ENCODE results near the gene PLXDC2.
A peak's percentile ranks its signal among the peaks of the same experiment; 100 is the strongest.
"Not testable (repeated sequence)": the region's sequence is repeated elsewhere in the genome, so short reads cannot be mapped to it uniquely, and the experiment has no call there.

PLXDC2 gene

GRCh38 chr10:20133669-20134189 lies 317.5 kb downstream of the PLXDC2 start:
- no peak for FAIRE-seq

GRCh38 chr10:20142311-20142710 lies 326.1 kb downstream of the PLXDC2 start:
- FAIRE-seq, result no peak

- no peak for FAIRE-seq
Measured at GRCh38 chr10:20144268-20144667, 328.0 kb downstream of the PLXDC2 start.

- FAIRE-seq, result no peak
Measured at GRCh38 chr10:20146004-20146403, 329.8 kb downstream of the PLXDC2 start.

GRCh38 chr10:20147684-20148083 lies 331.5 kb downstream of the PLXDC2 start:
- FAIRE-seq, result no peak

- no peak for FAIRE-seq
Measured at GRCh38 chr10:20156511-20156910, 340.3 kb downstream of the PLXDC2 start.

- FAIRE-seq, result no peak
Measured at GRCh38 chr10:20157314-20157713, 341.1 kb downstream of the PLXDC2 start.

- no peak for FAIRE-seq
Measured at GRCh38 chr10:20158086-20158485, 341.9 kb downstream of the PLXDC2 start.

GRCh38 chr10:20162123-20162522 lies 345.9 kb downstream of the PLXDC2 start:
- FAIRE-seq, result no peak

GRCh38 chr10:20166096-20166675 lies 350.0 kb downstream of the PLXDC2 start:
- FAIRE-seq, result no peak

- peak; percentile 25 for FAIRE-seq
Measured at GRCh38 chr10:20170661-20171060, 354.4 kb downstream of the PLXDC2 start.

GRCh38 chr10:20173046-20173445 lies 356.8 kb downstream of the PLXDC2 start:
- FAIRE-seq, result no peak

- FAIRE-seq, result no peak
Measured at GRCh38 chr10:20175719-20176118, 359.5 kb downstream of the PLXDC2 start.

GRCh38 chr10:20180766-20181165 lies 364.5 kb downstream of the PLXDC2 start:
- FAIRE-seq, result no peak

- no peak for FAIRE-seq
Measured at GRCh38 chr10:20181434-20181833, 365.2 kb downstream of the PLXDC2 start.

- FAIRE-seq, result no peak
Measured at GRCh38 chr10:20185116-20185515, 368.9 kb downstream of the PLXDC2 start.

GRCh38 chr10:20191392-20191791 lies 375.2 kb downstream of the PLXDC2 start:
- FAIRE-seq, result not testable (repeated sequence)

GRCh38 chr10:20195076-20195475 lies 378.8 kb downstream of the PLXDC2 start:
- no peak for FAIRE-seq

- FAIRE-seq, result no peak
Measured at GRCh38 chr10:20200758-20201157, 384.5 kb downstream of the PLXDC2 start.

- no peak for FAIRE-seq
Measured at GRCh38 chr10:20202337-20202736, 386.1 kb downstream of the PLXDC2 start.

GRCh38 chr10:20207653-20208052 lies 391.4 kb downstream of the PLXDC2 start:
- no peak for FAIRE-seq

GRCh38 chr10:20209098-20209497 lies 392.9 kb downstream of the PLXDC2 start:
- not testable (repeated sequence) for FAIRE-seq

GRCh38 chr10:20215547-20216152 lies 399.4 kb downstream of the PLXDC2 start:
- no peak for FAIRE-seq

- no peak for FAIRE-seq
Measured at GRCh38 chr10:20221356-20221755, 405.1 kb downstream of the PLXDC2 start.

GRCh38 chr10:20228729-20229128 lies 412.5 kb downstream of the PLXDC2 start:
- no peak for FAIRE-seq

Data from TTC549 (cell line).